Osteocyte (in vitro differentiated cells): ENCODE data around the gene SLC22A23. TPM values are rescaled to one million over a fixed set of nuclear protein-coding genes. Genes with fewer than 3 reads are reported as not detected.

Experiments used
- DNase-seq: peaks from one replicate; pipeline ENCODE4 v3.0.0; 2021; ENCODE audit warnings: mixed read lengths; ENCODE audit not compliant: unreplicated experiment; ENCODE audit errors: extremely low spot score
- H3K27ac Mint-ChIP-seq: one replicate; pipeline ENCODE4 v1.8.0; 2021; ENCODE audit warnings: mild to moderate bottlenecking, mixed read lengths; ENCODE audit not compliant: unreplicated experiment
- H3K27me3 Mint-ChIP-seq: one replicate; pipeline ENCODE4 v1.8.0; 2021; ENCODE audit warnings: mixed read lengths; ENCODE audit not compliant: unreplicated experiment
- H3K36me3 Mint-ChIP-seq: one replicate; pipeline ENCODE4 v1.8.0; 2021; ENCODE audit warnings: mixed read lengths; ENCODE audit not compliant: unreplicated experiment
- H3K4me1 Mint-ChIP-seq: one replicate; pipeline ENCODE4 v1.8.0; 2021; ENCODE audit warnings: mixed read lengths; ENCODE audit not compliant: unreplicated experiment
- H3K4me3 Mint-ChIP-seq: one replicate; pipeline ENCODE4 v1.8.0; 2021; ENCODE audit warnings: mild to moderate bottlenecking, moderate library complexity, mixed read lengths; ENCODE audit not compliant: unreplicated experiment
- H3K9me3 Mint-ChIP-seq: one replicate; pipeline ENCODE4 v1.8.0; 2021; ENCODE audit warnings: mixed read lengths; ENCODE audit not compliant: unreplicated experiment
- CTCF ChIP-seq: fragments of 200-600 bp; sonication (generic); IDR thresholded peaks from 2 replicates; pipeline ENCODE4 v1.5.0; 2021; ENCODE audit warnings: antibody characterized with exemption, mild to moderate bottlenecking, moderate library complexity
- total RNA-seq: library from RNA; stranded (reverse); gene quantifications from 2 replicates; pipeline ENCODE4 v1.2.1, GENCODE V29; 2021

The SLC22A23 gene
- total RNA-seq, 1 donor from 2014 or later, result 10.4 TPM

GRCh38 chr6:3308106-3308505, 148.7 kb downstream of the SLC22A23 start:
- H3K4me1 Mint-ChIP-seq, result peaks cover 8% of the 10 kb centered on the region
- H3K27ac Mint-ChIP-seq, result no peak overlapping the region
- no peaks in the 10 kb centered on the region for H3K27me3 Mint-ChIP-seq
- peaks cover 11% of the 10 kb centered on the region for H3K9me3 Mint-ChIP-seq
- no peak overlapping the region for H3K4me3 Mint-ChIP-seq
- peaks cover 6% of the 10 kb centered on the region for H3K36me3 Mint-ChIP-seq
- no peak for TF ChIP-seq CTCF
- DNase-seq, result no peak

- Mint-ChIP-seq H3K4me1 (peaks cover 8% of the 10 kb centered on the region), H3K27me3 (no peaks in the 10 kb centered on the region), H3K4me3 (no peak overlapping the region), H3K9me3 (peaks cover 17% of the 10 kb centered on the region), H3K27ac (no peak overlapping the region), H3K36me3 (peaks cover 11% of the 10 kb centered on the region)
- no peak for TF ChIP-seq CTCF
- DNase-seq, result no peak
These were observed 149.4 kb downstream of the SLC22A23 start for GRCh38 chr6:3307436-3307835.

GRCh38 chr6:3306848-3307247, 150.0 kb downstream of the SLC22A23 start:
- no peaks in the 10 kb centered on the region for H3K27me3 Mint-ChIP-seq
- no peak for DNase-seq
- peaks cover 15% of the 10 kb centered on the region for H3K36me3 Mint-ChIP-seq
- H3K27ac Mint-ChIP-seq, result no peak overlapping the region
- H3K9me3 Mint-ChIP-seq, result peaks cover 23% of the 10 kb centered on the region
- no peak for TF ChIP-seq CTCF
- no peak overlapping the region for H3K4me3 Mint-ChIP-seq
- peaks cover 8% of the 10 kb centered on the region for H3K4me1 Mint-ChIP-seq

GRCh38 chr6:3305831-3306230, 151.0 kb downstream of the SLC22A23 start:
- H3K36me3 Mint-ChIP-seq, result peaks cover 17% of the 10 kb centered on the region
- DNase-seq, result no peak
- H3K27ac Mint-ChIP-seq, result no peak overlapping the region
- H3K4me1 Mint-ChIP-seq, result peaks cover 6% of the 10 kb centered on the region
- H3K9me3 Mint-ChIP-seq, result peaks cover 23% of the 10 kb centered on the region
- TF ChIP-seq CTCF, result no peak
- no peak overlapping the region for H3K4me3 Mint-ChIP-seq
- no peaks in the 10 kb centered on the region for H3K27me3 Mint-ChIP-seq

- Mint-ChIP-seq H3K4me1 (no peaks in the 10 kb centered on the region), H3K4me3 (no peak overlapping the region), H3K27me3 (no peaks in the 10 kb centered on the region), H3K9me3 (peaks cover 23% of the 10 kb centered on the region), H3K36me3 (peaks cover 17% of the 10 kb centered on the region), H3K27ac (no peak overlapping the region)
- TF ChIP-seq CTCF, result no peak
- DNase-seq, result no peak
These were observed 151.7 kb downstream of the SLC22A23 start for GRCh38 chr6:3305216-3305565.
